Effector memory CD8-positive, alpha-beta T cell (primary cell): ENCODE results near the gene PLA1A.
"Not testable (repeated sequence)": the region's sequence is repeated elsewhere in the genome, so short reads cannot be mapped to it uniquely, and the experiment has no call there.

Experiments used
- ATAC-seq: fragments of 150-1000 bp; cut with Tn5 transposase; replicated peaks from 2 replicates; pipeline ENCODE4 v1.10.0; 2021; ENCODE audit warnings: mild to moderate bottlenecking, moderate library complexity
- DNase-seq, 3 experiments: peaks; one replicate each; pipeline ENCODE4 v3.0.0; 2021
- H3K27ac Mint-ChIP-seq, 2 donors: one replicate each; pipeline ENCODE4 v1.8.0; 2022; ENCODE audit warnings: mild to moderate bottlenecking in 2 of 2, mixed read lengths in 2 of 2, moderate library complexity in 2 of 2
- H3K27me3 Mint-ChIP-seq, 2 donors: one replicate each; pipeline ENCODE4 v1.8.0; 2022; ENCODE audit warnings: mixed read lengths in 2 of 2
- H3K36me3 Mint-ChIP-seq: one replicate; pipeline ENCODE4 v1.8.0; 2022; ENCODE audit warnings: mild to moderate bottlenecking, moderate library complexity, mixed read lengths; ENCODE audit not compliant: insufficient read depth
- H3K4me1 Mint-ChIP-seq, 2 donors: one replicate each; pipeline ENCODE4 v1.8.0; 2022; ENCODE audit warnings: low read depth in 2 of 2, mixed read lengths in 2 of 2
- H3K4me3 Mint-ChIP-seq, 2 donors: one replicate each; pipeline ENCODE4 v1.8.0; 2022; ENCODE audit warnings: mild to moderate bottlenecking in 2 of 2, mixed read lengths in 2 of 2, moderate library complexity in 2 of 2
- H3K9me3 Mint-ChIP-seq, 2 donors: one replicate each; pipeline ENCODE4 v1.8.0; 2022; ENCODE audit warnings: mixed read lengths in 2 of 2

Gene PLA1A

GRCh38 chr3:119676771-119677640 is 79.3 kb downstream of the PLA1A start, which contains the start of gene COX17:
TSS of gene COX17 (minus strand) at chr3:119677406. CDS start at chr3:119677310, 96 bp downstream.
- H3K27me3 Mint-ChIP-seq, result no peaks in the 10 kb centered on the region
- DNase-seq, result peak; percentile 93 to 94 (median 93)
- H3K9me3 Mint-ChIP-seq, result no peaks in the 10 kb centered on the region
- peak within 1 kb of the TSS; percentile 81 to 84 for H3K4me3 Mint-ChIP-seq
- peaks cover 17 to 29% of the 10 kb centered on the region in 2 donors for H3K4me1 Mint-ChIP-seq
- peak; percentile 88 for ATAC-seq
- H3K36me3 Mint-ChIP-seq, result peaks cover 28% of the 10 kb centered on the region
- peak within 1 kb of the TSS; percentile 92 to 96 for H3K27ac Mint-ChIP-seq

DNA sequence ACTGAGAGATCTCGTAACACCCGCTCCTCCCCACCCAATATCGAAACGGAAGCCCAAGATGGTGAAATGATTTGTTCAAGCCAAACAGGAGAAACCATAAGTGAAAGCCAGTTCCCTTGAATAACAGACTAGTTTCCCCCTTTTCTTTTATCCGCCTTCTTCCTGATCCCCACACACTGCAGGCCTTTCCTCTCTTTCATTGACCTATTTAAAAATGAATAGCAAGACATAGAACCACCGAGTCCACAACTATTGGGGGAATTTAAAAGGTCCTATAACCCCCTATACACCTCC is 79.9 kb downstream of the PLA1A start:
- peaks cover 17 to 29% of the 10 kb centered on the region in 2 donors for H3K4me1 Mint-ChIP-seq
- no peaks in the 10 kb centered on the region for H3K27me3 Mint-ChIP-seq
- no peaks in the 10 kb centered on the region for H3K9me3 Mint-ChIP-seq
- H3K4me3 Mint-ChIP-seq, result peak overlapping the region; percentile 81 to 84
- peaks cover 24% of the 10 kb centered on the region for H3K36me3 Mint-ChIP-seq
- H3K27ac Mint-ChIP-seq, result peak overlapping the region; percentile 92 to 96
- ATAC-seq (no peak), DNase-seq (no peak)

DNA sequence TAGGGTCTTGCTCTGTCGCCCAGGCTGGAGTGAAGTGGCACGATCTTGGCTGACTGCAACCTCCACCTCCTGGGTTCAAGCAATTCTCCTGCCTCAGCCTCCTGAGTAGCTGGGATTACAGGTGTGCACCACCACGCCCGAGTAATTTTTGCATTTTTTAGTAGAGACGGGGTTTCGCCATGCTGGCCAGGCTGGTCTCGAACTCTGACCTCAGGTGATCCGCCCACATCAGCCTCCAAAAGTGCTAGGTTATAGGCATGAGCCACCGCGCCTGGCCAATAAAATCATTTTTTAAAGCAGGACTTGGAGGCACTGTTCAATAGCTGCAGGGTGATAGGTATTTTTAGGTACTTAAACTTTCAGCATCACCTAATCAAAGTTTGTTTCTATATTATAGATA is 80.5 kb downstream of the PLA1A start:
- Mint-ChIP-seq H3K36me3 (peaks cover 20% of the 10 kb centered on the region), H3K4me1 (peaks cover 16 to 29% of the 10 kb centered on the region in 2 donors), H3K27ac (peak overlapping the region; percentile 92 to 96)
- not testable (repeated sequence) for DNase-seq, H3K27me3 Mint-ChIP-seq, ATAC-seq, H3K9me3 Mint-ChIP-seq, H3K4me3 Mint-ChIP-seq
